Vagina (tissue), 2 donors: ENCODE measurements around the gene PACRG.

Experiments
- CTCF ChIP-seq, 3 experiments: fragments of 450-650 bp in 2 of 3; fragments of 200-600 bp in 1 of 3; sonication (generic) in 1 of 3; IDR thresholded peaks; one replicate each; pipeline ENCODE4 v1.5.1; 2017 to 2019; ENCODE audit warnings: antibody characterized with exemption in 3 of 3, mild to moderate bottlenecking in 2 of 3, moderate library complexity in 2 of 3
- POLR2A ChIP-seq, 2 donors: fragments of 450-650 bp; IDR thresholded peaks; one replicate each; pipeline ENCODE4 v1.6.1; 2017; ENCODE audit warnings: antibody characterized with exemption in 2 of 2, mild to moderate bottlenecking in 2 of 2, moderate library complexity in 2 of 2
- POLR2AphosphoS5 ChIP-seq, 2 donors: sonication (generic); formaldehyde crosslinking; IDR thresholded peaks; one replicate each; pipeline ENCODE4 v1.9.0; 2017; ENCODE audit warnings: antibody characterized with exemption in 2 of 2, mild to moderate bottlenecking in 2 of 2, low read depth in 1 of 2; ENCODE audit not compliant: insufficient read depth in 1 of 2

DNA sequence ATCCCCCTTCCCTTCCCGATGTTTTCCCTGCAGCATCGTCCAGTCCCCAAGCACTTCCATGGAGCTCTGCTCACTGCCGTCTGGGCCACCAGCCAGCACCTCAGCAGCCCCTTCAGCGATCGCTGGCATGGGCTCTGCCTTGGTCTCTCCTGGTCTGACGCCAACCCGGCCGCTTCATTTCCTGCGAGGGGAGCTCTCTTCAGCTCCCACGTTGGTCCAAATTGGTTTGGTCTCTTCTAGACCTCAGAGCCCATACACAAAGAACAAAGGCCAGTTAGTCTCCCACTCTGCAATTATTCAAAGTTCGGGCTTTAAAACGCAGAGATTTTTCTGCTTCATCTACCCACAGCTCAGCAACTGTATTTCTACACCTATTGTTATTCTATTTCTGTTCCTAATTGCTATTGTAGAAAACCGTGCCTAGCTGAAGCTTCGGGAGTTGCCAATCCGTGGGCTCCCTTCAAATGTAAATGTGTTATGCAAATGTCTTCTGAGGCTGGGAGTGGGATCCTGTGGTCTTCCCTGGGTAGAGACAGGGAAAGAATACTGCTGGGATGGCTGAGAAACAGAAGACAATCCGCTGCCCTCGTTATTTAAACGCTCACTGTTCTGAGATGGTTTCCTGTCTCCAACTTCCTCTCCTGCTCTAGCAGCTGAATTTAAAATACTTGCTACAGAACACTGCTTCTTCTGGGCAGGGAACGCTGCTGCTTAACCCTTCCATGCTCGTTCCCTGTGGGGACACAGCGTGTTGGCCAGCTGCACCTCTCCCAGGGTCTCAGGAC, 532.5 kb downstream of the PACRG start:
- TF ChIP-seq CTCF (IDR thresholded peaks at IDR 0.05) = no peak
- no peak for TF ChIP-seq POLR2A (IDR thresholded peaks at IDR 0.05)
- TF ChIP-seq POLR2AphosphoS5 (IDR thresholded peaks at IDR 0.05; ENCODE audit: insufficient read depth in 1 of 2, low read depth in 1 of 2) = no peak
